Osteoblast (primary cell): ENCODE results near the gene BID. TPM values are rescaled to one million over a fixed set of nuclear protein-coding genes. Genes with fewer than 3 reads are reported as not detected.

Experiments
- DNase-seq: peaks from one replicate; pipeline ENCODE4 v3.0.0; 2011; ENCODE audit warnings: low spot score, mixed read lengths; ENCODE audit not compliant: insufficient read length; ENCODE audit errors: missing footprints
- H2AFZ ChIP-seq: 2 replicates; pipeline ENCODE4 v1.6.0; 2011; ENCODE audit warnings: mild to moderate bottlenecking, low read length
- H3K27ac ChIP-seq: 2 replicates; pipeline ENCODE4 v1.5.1; 2011; ENCODE audit warnings: mild to moderate bottlenecking, low read depth, low read length, moderate library complexity
- H3K27me3 ChIP-seq: 2 replicates; pipeline ENCODE4 v1.6.0; 2012; ENCODE audit warnings: mild to moderate bottlenecking, control low read depth, inconsistent platforms, low read length, moderate library complexity; ENCODE audit not compliant: insufficient read depth
- H3K36me3 ChIP-seq: 2 replicates; pipeline ENCODE4 v1.5.1; 2011; ENCODE audit warnings: mild to moderate bottlenecking, low read length, control low read depth, moderate library complexity; ENCODE audit not compliant: insufficient read depth
- H3K4me1 ChIP-seq: 2 replicates; pipeline ENCODE4 v1.5.1; 2011; ENCODE audit warnings: mild to moderate bottlenecking, low read length, control low read depth, moderate library complexity; ENCODE audit not compliant: insufficient read depth
- H3K4me2 ChIP-seq: 2 replicates; pipeline ENCODE4 v1.6.0; 2011; ENCODE audit warnings: mild to moderate bottlenecking, low read length; ENCODE audit not compliant: insufficient read depth
- H3K4me3 ChIP-seq: fragments of 200-600 bp; sonication (generic); 3 replicates; pipeline ENCODE4 v1.5.1; 2012; ENCODE audit warnings: mild to moderate bottlenecking, low read length, inconsistent platforms; ENCODE audit not compliant: insufficient read depth
- H3K79me2 ChIP-seq: 2 replicates; pipeline ENCODE4 v1.6.0; 2012; ENCODE audit warnings: mild to moderate bottlenecking, low read length, control low read depth, inconsistent platforms; ENCODE audit not compliant: insufficient read depth
- H3K9me3 ChIP-seq: 2 replicates; pipeline ENCODE4 v1.5.1; 2011; ENCODE audit warnings: low read depth, low read length, control low read depth
- H4K20me1 ChIP-seq: 2 replicates; pipeline ENCODE4 v1.6.0; 2012; ENCODE audit warnings: mild to moderate bottlenecking, low read length, control low read depth; ENCODE audit not compliant: insufficient read depth
- CTCF ChIP-seq: IDR thresholded peaks from 2 replicates; pipeline ENCODE4 v1.5.1; 2011; ENCODE audit warnings: mild to moderate bottlenecking, low read depth, low read length, moderate library complexity; ENCODE audit errors: extremely low read depth
- total RNA-seq: library from RNA; depleted of rRNA; stranded (reverse); fragments of >200 nt; gene quantifications from 2 replicates; pipeline ENCODE4 v1.2.3, GENCODE V29; 2012

The BID gene
- total RNA-seq, 1 donor = 16.3 TPM

- DNase-seq = no peak
- no peak for TF ChIP-seq CTCF
- Histone ChIP-seq H4K20me1 (no peaks in the 10 kb centered on the region), H3K27me3 (no peaks in the 10 kb centered on the region), H3K36me3 (peaks cover 47% of the 10 kb centered on the region), H3K79me2 (no peaks in the 10 kb centered on the region), H3K4me1 (no peaks in the 10 kb centered on the region), H3K4me3 (no peak overlapping the region), H3K9me3 (no peaks in the 10 kb centered on the region), H3K4me2 (no peak overlapping the region), H2AFZ (no peak overlapping the region), H3K27ac (no peak overlapping the region)
Measured at GRCh38 chr22:17814084-17814483, 39.8 kb upstream of the BID start.

DNA sequence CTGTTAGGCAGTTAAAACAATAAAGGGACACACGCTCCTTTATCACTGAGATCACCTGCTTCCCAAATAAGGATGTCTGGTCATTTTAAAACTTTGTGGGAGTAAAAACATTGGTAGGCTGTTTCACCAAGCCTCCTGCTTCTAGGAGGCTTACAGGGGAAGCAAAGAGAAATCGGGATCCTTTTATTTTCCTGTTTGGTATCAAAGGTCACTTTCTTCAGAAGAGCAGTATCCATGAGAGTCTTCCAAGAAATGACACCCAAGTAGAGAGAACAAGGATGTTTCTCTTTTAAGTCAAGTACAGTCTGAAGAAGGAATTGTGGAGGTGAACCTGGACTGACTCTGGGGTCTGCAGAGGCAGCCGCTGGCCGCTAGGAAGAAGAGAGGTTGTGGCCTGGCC lies 36.9 kb upstream of the BID start:
- Histone ChIP-seq H3K27me3 (no peaks in the 10 kb centered on the region), H2AFZ (no peak overlapping the region), H3K79me2 (no peaks in the 10 kb centered on the region), H3K9me3 (no peaks in the 10 kb centered on the region), H3K4me1 (no peaks in the 10 kb centered on the region), H3K27ac (no peak overlapping the region), H3K36me3 (peaks cover 61% of the 10 kb centered on the region), H3K4me3 (no peak overlapping the region), H3K4me2 (no peak overlapping the region), H4K20me1 (no peaks in the 10 kb centered on the region)
- TF ChIP-seq CTCF = no peak
- DNase-seq = no peak

GRCh38 chr22:17810570-17811116 lies 36.4 kb upstream of the BID start:
- Histone ChIP-seq H2AFZ (no peak overlapping the region), H3K4me2 (no peak overlapping the region), H4K20me1 (no peaks in the 10 kb centered on the region), H3K79me2 (no peaks in the 10 kb centered on the region), H3K27ac (no peak overlapping the region), H3K9me3 (no peaks in the 10 kb centered on the region), H3K27me3 (no peaks in the 10 kb centered on the region), H3K36me3 (peaks cover 64% of the 10 kb centered on the region), H3K4me1 (no peaks in the 10 kb centered on the region), H3K4me3 (no peak overlapping the region)
- TF ChIP-seq CTCF = no peak
- DNase-seq = no peak

DNA sequence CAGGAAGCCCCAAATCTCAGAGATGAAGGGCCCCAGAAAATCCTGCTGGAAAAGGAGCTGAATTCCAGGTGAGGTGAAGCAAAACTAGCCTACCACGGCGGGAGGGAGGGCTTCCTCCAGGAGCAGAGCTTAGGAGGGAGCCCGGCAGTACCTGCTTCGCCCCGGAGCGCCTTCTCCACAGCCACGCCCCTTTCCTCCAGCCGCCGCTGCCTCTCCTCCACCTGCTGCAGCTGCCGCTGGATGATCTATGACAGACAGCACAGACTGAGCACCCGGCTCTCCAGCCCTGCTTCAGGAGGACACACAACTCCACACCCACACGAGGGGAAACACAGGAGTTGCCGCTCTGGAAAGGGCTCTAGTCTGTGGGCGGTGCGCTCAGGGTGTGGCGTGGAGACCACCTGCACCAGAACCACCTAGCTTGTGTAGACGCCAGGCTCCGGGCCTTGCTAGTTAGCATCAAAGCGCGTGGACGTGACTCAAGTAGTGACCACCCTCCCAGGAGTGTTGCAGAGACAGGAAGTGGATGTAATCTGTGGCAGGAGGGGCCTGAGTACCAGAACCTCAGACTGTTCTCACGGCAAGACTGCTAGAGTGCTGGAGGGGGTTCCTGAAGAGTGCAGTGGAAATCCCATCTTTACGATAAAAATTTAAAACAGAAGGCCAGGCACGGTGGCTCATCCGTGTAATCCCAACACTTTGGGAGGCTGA lies 34.6 kb upstream of the BID start:
- DNase-seq = no peak
- no peak for TF ChIP-seq CTCF
- no peak overlapping the region for H3K27ac ChIP-seq

More for the DNA sequence above, 34.6 kb upstream of the BID start:
- no peaks in the 10 kb centered on the region for H3K27me3 ChIP-seq
- no peak overlapping the region for H2AFZ ChIP-seq
- H3K4me2 ChIP-seq = no peak overlapping the region
- no peaks in the 10 kb centered on the region for H4K20me1 ChIP-seq
- H3K79me2 ChIP-seq = no peaks in the 10 kb centered on the region
- no peak overlapping the region for H3K4me3 ChIP-seq
- no peaks in the 10 kb centered on the region for H3K9me3 ChIP-seq
- no peaks in the 10 kb centered on the region for H3K4me1 ChIP-seq
- H3K36me3 ChIP-seq = peaks cover 55% of the 10 kb centered on the region
